Activated T-helper 1 cell treated with anti-CD3 and anti-CD28 coated beads, Interleukin-2, amount 50 U/mL, for 16 hours (primary cell): ENCODE measurements around the gene POLR2J2.
"Not testable (repeated sequence)": the region's sequence is repeated elsewhere in the genome, so short reads cannot be mapped to it uniquely, and the experiment has no call there.

Experiments used
- DNase-seq, 2 donors: peaks; one replicate each; pipeline ENCODE4 v3.0.0-alpha.2; 2020; ENCODE audit warnings: low read depth in 1 of 2, low spot score in 1 of 2

Gene POLR2J2

DNA sequence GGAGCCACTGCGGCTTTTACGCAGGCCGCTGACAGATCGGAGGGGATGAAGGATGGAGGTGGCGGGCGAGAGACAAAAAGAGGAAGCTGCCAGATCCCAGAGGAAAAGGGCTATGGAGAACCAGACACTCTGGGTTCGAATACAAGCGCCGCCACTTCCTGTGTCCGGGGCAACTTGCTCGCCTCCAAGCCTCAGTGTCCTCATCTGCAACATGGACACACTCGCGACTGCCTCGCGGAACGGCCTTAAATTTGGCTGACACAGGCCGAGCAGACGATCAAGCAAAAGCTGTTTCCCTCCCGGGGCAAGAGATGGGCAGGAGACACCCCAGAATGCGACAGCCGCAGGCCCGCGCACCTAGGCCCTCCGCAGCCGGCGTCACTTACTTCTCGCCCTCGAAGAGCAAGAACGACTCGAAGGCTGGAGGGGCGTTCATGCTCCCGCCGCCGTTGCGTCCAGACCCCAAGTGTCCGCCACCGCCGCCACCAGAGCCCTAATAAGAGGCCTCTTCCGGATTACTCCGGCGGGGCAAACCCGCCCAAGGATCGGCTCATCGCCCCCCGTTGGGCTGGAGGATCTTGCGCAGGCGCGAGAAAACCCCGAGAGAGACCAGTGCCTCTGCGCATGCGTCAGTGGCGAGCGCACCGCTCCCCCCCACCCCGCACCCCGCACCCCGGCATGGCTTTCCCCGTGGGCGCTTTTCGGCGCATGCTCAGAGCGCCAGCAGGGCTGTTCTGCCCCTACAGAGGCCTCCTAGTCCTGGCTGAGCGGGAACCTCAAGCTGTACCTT is at the start of gene POLR2J2:
TSS of gene POLR2J2 (minus strand) at position 498 of the 790 bp plus-strand sequence. CDS start at position 436, 62 bp downstream.
- DNase-seq = not testable (repeated sequence)

DNA sequence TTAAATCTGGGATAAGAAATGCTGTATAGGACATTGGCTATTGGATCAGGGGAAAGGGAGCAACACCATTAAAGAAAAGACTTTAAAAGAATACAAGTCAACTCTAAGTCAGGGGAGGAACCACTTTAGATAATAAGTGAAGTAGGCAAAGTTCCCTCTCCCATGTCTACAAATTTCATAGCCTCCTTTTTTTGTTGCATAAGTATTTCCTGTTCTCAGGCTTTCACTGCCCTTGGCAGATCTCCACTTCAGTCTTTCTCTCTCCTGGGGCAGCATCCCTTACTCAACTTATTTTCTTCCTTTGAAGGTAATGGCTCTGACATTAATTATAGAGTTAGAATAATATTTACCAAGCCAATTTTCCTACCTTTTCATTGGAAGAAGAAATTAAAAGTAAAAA is 47.0 kb upstream of the POLR2J2 start:
- DNase-seq = not testable (repeated sequence)

DNA sequence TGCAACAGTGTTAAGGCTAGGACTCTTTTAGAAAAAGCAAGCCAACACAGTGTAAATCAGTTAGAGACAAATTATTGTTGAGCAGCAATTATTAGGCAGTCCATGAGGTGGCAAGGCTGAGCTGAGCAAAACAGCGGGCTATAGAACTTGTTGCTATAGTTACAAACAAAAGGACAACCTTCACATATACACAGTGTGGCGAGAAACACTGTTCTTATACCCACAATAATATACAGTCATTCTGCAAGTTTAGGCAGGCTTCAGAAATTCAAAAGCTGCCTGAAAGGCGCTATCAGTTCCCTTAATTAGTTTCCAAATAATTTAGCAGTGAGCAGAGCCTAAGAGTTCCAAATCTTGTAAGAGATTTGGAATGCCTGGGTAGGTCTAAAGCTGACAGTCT is 44.3 kb upstream of the POLR2J2 start:
- DNase-seq = not testable (repeated sequence)

DNA sequence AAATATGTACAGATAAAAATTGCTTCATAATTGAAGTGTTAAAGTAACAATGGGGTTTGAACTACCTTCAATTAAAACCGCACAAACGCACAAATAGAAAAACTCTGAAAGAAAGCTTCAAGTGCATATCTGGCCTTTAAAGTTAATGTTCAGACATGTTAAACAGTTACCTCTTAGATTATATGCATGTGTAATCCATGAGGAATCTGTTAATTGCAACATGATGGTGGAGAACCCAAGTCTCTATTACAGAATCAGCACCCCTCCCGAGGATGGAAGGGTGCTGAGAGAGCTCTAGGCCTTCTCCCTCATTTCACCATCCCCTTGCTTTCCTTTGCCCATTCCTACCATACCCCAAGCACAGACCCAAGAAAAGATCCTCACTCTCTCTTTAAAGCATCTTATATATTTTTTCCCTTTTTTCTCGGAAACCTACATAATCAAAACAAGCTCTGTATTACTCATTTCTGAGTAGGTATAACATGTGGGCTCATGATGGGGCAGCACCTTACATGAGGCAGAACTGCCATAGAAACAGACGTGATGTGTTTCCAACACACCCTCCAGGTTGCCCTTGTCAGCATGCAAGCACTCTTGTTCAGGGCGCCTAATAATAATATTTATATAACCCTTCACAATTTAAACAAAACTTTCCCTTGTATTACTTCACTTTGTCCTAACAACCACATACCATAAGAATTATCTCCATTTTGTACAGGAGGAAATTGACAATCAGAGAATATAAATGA is 43.5 kb upstream of the POLR2J2 start:
- not testable (repeated sequence) for DNase-seq

DNA sequence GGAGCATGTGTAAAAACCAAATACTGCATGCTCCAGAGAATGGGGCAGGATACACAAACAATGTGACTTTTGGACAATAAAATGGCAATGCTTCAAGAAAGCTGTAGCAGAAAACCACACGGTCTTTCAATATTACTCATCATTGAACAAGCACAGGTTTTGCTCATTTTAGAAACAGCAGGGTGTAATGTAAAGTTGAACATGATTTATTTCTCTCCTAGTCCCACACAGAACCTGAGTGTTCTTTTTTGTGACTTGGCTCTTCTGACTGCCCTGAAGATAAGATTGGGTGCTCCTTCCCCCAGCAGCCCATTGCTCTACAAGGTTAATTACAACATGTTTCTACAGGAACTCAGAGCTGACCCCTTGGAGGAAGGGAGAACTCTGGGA is 42.2 kb upstream of the POLR2J2 start:
- DNase-seq = not testable (repeated sequence)

DNA sequence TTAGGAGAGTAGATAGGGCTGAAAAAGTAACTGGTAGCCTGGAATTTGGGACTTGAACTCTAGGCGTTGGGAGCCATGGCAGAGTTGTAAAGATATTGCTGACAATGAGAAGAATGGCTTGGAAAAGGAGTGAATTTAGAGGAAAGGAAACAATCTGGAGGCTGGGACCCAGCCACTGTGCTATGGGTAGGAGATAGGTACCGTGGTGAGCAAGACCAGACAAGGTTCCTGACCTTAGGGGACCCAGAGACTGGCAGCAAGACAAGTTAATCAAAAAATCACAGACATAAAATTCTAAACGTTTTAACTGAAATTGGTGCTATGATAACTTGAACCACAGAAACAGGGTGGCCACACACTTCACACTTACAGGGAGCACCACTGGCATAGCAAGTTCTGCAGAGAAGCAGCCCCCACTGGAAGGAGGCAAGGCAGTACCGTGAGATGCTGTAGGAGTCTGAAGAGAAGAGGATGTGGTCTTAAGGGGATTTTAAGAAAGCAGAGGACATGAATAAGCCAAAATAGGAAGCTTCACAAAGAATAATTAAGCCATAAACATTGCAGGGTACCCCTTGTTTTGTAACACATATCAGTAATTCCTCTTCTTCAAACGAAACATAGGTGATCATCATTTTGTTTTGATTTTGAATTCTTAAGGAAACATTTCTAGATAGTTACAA is 41.7 kb upstream of the POLR2J2 start:
- not testable (repeated sequence) for DNase-seq

DNA sequence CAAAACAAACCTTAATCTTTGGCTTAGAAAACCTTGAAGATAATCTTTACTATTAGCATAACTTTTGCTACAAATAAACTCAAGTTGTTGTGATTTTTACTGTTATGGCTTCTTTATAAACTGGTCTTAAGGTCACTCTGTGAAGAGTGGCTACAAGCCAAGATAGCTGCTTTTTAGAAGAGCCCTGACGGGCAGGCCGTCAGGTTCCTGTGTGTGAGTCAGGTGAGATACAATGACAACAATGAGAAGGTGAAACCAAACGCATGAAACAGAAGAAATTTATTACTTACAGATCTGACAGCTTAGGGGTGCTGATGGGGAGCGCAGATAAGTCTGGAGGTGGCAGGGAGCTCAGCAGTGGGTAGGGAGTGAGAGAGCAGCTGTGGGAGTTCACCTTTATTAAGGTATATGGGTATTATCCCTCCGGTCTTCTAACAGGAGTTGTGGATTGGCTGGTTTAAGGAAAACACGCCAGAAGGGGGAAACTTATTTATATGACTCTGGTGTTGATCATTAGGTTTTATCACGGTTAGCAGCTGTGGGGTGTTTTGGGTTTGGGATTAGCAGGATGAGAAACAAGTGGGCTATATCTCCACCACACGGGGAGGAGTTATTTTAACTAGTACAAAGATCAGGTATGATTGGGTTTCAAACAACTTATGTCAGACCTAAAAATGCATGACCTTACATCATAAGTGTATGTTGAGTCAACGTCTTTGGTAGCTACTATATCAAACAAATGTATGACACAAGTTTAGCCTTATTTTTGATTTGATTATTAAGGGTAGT is 27.7 kb upstream of the POLR2J2 start:
- DNase-seq = not testable (repeated sequence)

DNA sequence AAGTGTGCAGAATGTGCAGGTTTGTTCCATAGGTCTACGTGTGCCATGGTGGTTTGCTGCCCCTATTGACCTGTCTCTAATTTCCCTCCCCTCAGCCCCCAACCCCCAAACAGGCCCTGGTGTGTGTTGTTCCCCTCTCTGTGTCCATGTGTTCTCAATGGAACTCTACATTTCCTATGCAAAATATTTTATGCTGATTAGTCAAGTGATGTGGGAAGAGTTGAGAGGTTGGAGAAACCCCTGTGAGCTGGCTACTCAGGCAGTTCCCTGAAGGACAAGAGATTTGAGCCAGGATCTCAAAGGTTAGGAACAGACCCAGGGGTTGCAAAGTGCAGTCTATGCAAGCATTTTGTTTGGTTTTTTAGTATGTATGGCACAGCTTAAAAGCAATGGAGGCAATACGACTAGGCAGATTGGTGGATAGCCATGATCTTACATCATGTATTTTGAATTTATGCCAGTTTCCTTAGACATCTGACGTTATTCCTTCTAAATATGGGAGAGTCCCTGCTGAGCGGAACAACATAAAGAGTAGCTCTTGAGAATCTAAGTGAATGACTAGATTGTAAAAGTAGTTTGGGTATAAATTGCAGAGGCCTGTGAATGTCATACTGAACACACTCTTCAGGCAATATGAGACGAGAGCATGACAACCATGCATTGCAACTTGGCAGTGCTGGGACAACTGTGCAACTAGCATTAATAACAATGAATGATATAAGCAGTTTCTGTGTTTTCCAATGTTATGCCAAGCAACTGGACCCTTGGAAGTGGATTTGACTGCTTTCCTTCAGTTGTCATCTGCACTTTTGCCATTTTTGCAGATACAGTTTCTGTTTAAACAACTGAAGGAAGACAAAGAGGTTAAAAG is 26.4 kb upstream of the POLR2J2 start:
- DNase-seq = not testable (repeated sequence)

DNA sequence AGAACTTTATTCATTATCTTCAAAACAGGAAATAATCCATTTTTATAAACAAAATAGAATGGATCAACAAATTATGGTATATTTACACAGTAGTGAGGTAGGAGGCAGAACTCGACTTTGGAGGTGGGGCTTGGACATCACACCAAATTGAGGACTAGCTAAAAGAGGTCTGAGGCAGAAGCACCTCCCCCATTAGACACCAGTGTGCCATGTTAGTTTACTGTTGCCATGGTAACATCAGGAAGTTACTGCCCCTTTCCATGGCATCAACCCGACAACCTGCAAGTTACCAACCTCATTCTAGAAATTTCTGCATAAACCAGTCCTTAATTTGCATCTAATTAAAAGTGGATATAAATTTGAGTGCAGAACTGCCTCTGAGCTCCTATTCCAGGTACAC is 24.5 kb upstream of the POLR2J2 start:
- DNase-seq = not testable (repeated sequence)

DNA sequence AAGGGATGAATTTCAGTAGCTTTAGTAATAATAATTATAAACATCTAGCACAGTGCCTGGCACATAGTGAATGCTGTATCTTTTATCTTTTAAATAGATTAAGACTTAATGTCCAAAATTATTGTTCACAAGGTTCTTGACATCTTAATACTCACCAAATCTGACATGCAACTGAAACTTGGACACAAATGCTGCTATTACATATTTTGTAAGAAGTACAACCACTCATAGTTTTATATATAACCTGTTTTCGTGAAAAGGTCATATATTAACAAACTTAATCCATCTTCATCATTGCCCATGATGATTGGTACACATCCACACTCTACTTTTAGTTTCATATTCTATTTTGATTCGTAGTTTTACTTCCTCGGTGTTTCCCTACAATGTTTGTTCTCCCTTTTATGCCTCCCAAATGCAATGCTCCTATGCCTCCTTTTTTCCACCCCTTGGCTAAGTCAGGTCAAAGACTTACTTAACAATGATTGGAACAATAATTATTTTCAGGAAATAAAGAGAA is 23.6 kb upstream of the POLR2J2 start:
- not testable (repeated sequence) for DNase-seq

DNA sequence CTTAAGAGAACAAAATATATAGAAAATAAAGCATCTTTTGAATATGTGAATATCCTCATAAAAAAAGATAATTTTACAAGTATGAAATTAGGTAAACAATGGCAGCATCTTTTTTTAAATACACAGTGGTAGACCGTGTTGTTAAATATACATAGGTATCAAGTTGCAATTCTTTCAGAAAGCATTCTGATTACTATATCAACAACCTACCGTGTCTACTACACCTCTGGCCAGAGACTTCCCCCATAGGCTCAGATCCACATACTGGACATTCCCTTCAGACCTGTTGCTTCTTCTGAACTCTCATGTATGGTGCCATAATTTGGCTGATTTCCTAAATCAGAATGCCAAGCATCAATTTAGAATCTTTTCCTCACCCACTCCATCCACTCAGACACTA is 22.5 kb upstream of the POLR2J2 start:
- DNase-seq = not testable (repeated sequence)

DNA sequence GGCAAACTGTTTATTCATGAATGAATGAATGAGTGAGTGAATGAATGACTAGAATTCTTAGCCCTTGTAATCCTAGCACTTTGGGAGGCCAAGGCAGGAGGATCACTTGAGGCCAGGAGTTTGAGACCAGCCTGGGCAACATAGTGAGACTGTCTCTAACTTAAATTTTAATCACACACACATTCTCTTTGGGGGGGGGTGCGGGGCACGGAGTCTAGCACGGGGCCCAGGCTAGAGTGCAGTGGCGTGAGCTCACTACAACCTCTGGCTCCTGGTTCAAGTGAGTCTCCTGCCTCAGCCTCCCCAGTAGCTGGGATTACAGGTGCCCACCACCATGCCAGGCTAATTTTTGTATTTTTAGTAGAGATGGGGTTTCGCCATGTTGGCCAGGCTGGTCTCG is 19.1 kb upstream of the POLR2J2 start:
- not testable (repeated sequence) for DNase-seq

DNA sequence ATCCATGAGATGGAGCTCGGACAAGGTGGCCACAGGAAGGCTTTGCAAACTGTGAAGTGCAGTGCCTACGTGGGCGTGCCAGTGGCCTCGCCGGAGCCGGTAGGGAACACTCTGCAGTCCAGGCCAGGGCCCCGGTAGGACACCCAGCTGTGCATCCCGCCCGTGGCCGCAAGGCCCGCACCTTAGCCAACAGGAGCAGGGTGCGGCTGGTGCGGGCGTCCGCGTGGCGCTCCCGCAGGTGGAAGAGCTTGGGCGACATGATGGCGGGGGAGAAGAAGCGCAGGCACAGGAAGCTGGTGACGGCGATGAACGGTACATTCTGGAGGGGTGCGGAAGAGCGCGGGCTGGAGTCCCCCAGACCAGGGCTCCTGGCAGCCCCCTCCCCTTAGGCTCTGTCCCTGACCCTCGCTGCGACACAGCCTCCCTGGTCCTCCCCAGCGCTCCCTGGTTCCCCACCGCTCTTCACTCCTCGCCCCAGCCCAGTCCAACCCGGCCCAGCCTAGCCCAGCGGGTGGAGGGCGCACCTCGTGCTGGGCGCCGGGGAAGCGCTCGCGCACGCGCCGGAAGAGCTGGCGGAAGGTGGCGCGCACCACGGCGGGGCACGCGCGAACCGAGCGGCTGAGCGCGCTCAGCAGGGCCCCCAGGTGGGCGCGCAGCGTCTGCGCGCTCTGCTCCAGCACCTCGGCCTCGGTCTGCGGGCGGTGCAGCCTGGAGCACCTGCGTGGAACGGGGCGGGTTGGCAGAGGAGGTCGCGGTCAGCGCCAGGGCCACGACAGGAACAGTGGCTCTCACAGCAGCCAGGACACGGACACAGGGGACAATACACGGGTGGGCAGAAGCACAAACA is 18.2 kb upstream of the POLR2J2 start:
- DNase-seq = not testable (repeated sequence)

DNA sequence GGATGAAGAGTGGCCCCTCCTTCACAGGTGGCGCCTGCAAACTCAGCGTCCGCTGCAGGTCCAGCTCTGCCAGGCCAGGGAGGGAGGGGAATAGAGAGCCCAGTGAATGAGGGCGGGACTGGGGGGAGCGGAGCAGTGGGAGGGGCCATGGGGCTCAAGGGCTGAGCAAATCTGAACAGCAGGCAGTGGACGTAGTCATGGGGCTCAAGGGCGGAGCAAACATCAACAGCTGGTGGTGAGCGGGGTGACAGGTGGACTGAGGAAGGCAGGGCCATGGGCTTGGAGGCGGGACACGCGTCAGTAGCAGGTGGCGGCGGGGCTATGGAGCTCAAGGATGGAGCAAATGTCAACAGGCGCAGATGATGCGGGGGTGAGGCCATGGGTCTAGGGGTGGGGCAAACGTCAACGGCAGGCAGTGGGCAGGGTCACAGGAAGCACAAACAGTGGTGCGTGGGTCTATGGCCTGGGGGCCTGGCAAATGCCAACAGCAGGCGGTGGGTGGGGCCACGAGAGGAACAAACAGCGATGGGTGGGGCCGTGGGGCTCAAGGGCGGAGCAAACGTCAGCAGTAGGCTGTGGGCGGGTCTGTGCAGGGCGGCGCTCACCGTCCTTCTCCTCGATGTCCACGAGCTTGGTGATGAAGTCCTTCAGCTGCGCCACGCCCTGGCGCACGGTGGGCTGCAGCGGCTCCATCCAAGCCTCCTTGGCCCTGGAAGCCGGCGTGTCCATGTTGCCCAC is 17.0 kb upstream of the POLR2J2 start:
- not testable (repeated sequence) for DNase-seq

DNA sequence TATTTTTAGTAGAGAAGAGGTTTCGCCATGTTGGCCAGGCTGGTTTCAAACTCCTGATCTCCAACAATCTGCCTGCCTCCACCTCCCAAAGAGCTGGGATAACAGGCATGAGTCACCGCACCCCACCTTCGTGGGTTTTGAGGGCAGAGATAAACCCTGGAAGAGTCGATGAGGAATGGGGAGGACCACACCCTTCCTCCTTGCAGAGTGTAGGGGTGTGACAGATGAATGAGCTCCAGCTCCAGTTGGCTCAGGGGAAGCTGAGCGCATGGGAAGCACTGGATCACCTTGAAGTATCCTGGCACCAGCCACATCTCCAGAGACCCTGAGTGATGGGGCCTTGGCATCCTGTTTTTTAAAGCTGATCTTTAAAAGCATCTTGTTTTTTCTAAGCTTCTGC is 11.1 kb upstream of the POLR2J2 start:
- DNase-seq = not testable (repeated sequence)

DNA sequence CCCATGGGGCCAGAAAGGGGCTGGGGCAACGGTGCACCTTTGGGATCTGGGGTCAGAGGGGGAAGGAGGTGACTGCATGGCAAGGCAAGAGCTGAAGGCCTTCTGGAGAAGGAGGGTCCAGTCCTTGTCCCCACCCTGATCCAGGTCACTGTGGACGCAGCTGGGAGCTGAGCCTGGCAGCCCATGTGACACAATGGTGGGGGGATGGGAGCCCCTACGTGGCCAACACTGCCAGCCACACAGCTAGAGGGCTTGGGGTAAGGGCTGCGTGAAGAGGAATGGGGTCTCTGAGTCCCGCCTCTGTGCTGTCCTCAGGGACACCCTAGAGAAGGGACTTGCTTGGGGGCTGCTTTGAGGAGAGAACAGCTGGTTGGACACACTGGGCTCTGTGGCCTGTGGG is 9.3 kb upstream of the POLR2J2 start:
- not testable (repeated sequence) for DNase-seq

DNA sequence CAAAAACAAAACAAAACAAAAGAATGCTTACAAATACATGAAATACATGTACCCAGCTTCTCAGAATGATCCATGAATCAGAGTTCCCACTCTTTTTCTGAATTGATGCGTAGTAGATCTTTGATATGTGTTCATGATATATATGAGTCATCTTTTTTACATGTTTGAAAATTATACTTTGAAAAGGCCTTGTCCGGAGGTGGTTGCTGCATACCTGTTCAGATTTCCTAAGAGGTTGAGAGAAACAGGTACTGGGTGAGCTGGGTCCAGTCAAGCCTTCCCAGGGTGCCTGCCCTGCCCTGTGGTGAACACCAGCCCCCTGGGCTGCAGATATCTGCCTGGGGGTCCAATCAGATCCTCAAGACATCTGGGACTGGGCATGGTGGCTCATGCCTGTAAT is 4.1 kb upstream of the POLR2J2 start:
- peak in 1 of 2 donors; percentile 0 for DNase-seq

DNA sequence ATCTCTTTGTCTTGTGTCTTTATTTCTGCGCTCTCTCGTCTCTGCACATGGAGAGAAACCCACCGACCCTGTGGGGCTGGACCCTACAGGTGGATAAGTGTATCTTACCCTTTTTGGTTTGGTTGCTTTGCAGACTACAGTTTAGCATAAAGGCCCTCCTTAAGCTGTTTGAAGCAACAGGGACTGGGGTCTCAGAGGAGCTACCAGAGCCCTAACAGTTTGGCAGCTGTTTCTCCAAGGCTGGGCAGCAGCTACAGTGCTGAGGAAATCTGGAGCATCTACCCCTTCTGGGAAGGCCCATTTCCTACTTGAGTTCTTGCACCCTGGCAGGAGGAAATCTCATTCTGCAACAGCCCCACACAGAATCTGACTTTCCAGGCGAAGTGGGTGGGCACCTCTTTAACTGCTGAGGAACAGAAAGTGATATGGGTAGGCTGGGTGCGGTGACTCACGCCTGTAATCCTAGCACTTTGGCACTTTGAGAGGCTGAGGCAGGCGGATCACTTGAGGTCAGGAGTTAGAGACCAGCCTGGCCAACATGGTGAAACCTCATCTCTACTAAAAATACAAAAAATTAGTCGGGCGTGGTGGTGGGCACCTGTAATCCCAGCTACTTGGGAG is 2.1 kb upstream of the POLR2J2 start:
- DNase-seq = not testable (repeated sequence)
